Motor neuron (in vitro differentiated cells): ENCODE results near the gene HOXA7. TPM values are rescaled to one million over a fixed set of nuclear protein-coding genes. Genes with fewer than 3 reads are reported as not detected.

Experiments used
- ATAC-seq, 8 experiments: fragments of 200-7000 bp; cut with Tn5 transposase; replicated peaks in 6 of 8; 2 replicates each; pipeline ENCODE4 v1.8.0; 2021; ENCODE audit warnings: mild to moderate bottlenecking in 8 of 8, moderate library complexity in 8 of 8
- H3K27ac ChIP-seq, 2 donors: fragments of 250-450 bp; sonication (Bioruptor Pico); 2 replicates each; pipeline ENCODE4 v1.9.0; 2021; ENCODE audit warnings: antibody characterized with exemption in 2 of 2, mild to moderate bottlenecking in 2 of 2, moderate library complexity in 1 of 2
- H3K4me1 ChIP-seq, 2 donors: fragments of 250-450 bp; sonication (Bioruptor Pico); replicated peaks in 1 of 2; 2 replicates each; pipeline ENCODE4 v1.6.1; 2021; ENCODE audit warnings: antibody characterized with exemption in 2 of 2, mild to moderate bottlenecking in 2 of 2, moderate library complexity in 1 of 2
- H3K4me3 ChIP-seq, 5 donors: fragments of 250-450 bp; sonication (Bioruptor Pico); 2 replicates each; pipeline ENCODE4 v1.9.0; 2021; ENCODE audit warnings: antibody characterized with exemption in 5 of 5, mild to moderate bottlenecking in 5 of 5, moderate library complexity in 4 of 5
- WGBS, 10 experiments: fragments of 450-650 bp; shearing (Covaris generic); methylation state at CpG; one replicate each; pipeline ENCODE4 v1.0.0; 2022; 5-methylcytosine and 5-hydroxymethylcytosine counted together
- in situ Hi-C, 9 experiments: fragments of 400-800 bp; cut with MboI; loops; one replicate each; pipeline ENCODE4 v1.15.0; 2021; ENCODE audit warnings: low sequenced_read_pairs in 9 of 9, low pct_unique_long_range_greater_than_20kb in 2 of 9; ENCODE audit not compliant: unreplicated experiment in 9 of 9
- total RNA-seq, 8 experiments: library from RNA; unstranded; fragments of 300-600 nt; gene quantifications; 2 replicates each; pipeline versions ENCODE4 v1.2.3 to v1.2.4, GENCODE V29; 2022

Gene HOXA7
- total RNA-seq, 8 experiments from 2014 or later: 4.2 to 20.0 (median 12.2) TPM

DNA sequence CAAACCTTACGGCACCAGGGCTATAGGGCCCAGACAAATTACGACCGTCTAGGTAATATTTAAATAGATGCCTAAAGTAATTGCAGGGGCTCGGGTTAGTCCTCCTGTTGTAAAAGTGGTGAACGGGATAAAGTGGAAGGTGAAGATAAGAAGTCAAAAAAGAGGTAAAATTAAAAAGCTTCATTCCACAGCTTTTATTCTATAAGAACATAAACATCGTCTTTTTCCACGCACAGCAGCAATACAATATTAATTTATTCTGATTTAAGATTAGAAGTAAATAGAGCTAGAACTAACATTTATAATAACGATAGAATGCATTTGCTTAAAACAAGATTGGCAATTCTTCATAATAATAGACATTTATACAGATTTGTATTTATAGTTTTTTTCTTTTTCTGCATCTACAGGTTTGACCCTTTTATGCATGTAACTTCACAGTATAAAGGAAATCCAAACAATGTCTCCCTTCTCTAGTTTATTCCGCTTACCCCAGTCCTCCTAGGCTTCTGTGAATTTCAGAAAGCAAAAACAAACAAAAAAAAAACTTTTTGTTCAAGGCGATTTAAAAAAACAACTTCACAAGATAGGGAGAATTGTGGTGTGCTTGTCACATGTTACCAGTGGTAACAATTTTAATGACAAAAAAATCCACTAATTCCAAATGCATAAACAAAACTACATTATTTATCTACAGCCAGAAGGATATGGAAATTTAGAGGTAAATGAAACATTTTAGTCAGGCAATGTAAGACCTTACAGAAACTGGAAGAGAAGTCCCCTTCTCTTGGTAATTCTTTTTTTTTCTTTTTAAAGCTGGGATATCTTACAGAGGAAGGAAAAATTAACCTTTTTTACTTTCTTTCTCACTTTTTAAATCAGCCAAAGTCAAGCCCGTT lies 14.2 kb upstream of the HOXA7 start:
- no peak overlapping the region for H3K27ac ChIP-seq
- H3K4me3 ChIP-seq: no peak overlapping the region
- in situ Hi-C loops: loop anchor here in 6 of 9 experiments (10.0 to 25.0 kb wide), 4 partner anchors 783 to 1308 kb away; no protein-coding TSS in a partner anchor
- ATAC-seq: no peak
- peaks cover 3 to 11% of the 10 kb centered on the region in 2 donors for H3K4me1 ChIP-seq
- 0 to 64% (median 14%) methylated on average over 5 to 11 of the region's 11 CpGs for WGBS, 10 experiments

DNA sequence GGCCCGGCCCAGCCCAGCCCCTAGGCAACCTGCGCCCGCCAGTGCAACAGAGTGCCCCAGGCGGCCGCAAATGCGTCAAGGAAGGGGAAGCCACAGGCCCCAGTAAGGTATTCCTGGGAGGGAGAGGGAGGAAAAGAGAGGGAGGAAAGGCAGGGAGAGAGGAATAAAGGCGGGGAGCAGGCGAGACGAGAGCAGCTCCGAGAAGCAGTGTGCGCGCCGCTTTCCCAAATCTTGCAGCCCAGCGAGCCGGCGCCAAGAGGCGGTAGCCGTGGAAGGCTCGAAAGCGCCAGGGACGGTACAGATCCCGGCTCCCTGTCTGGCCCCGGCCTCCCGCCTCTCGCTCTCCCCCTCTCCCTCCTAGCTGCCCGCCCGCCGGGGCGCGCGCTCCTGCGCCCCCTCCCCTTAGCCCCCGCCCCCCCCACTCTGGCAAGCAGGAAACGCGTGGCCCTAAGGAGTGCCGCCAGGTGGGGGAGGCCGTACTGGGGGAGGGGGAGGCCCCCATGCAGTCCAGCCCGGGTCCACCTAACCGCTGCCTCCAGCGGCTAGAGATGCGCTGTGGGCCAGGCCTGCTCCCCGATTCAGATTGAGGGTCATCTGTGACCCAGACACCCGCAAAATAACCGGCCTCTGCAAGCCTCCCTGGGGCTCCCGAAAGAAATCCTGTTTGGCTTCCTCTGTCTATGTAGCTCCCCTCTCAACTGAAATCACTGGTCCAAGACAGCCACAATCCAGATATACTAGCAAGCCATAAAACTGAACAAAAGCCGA lies 13.4 kb upstream of the HOXA7 start:
- in situ Hi-C loops: loop anchor here in 6 of 9 experiments (10.0 to 25.0 kb wide), 4 partner anchors 783 to 1308 kb away; no protein-coding TSS in a partner anchor
- ATAC-seq: peak in 6 of 8 experiments; percentile 0 to 43 (median 24)
- 0 to 40% (median 11%) methylated on average over 1 to 5 of the region's 46 CpGs; no CpG with 5 or more reads in 2 of the 10 experiments for whole genome bisulfite sequencing, 10 experiments
- Histone ChIP-seq H3K27ac (no peak overlapping the region), H3K4me3 (no peak overlapping the region), H3K4me1 (peaks cover 6 to 11% of the 10 kb centered on the region in 2 donors)

DNA sequence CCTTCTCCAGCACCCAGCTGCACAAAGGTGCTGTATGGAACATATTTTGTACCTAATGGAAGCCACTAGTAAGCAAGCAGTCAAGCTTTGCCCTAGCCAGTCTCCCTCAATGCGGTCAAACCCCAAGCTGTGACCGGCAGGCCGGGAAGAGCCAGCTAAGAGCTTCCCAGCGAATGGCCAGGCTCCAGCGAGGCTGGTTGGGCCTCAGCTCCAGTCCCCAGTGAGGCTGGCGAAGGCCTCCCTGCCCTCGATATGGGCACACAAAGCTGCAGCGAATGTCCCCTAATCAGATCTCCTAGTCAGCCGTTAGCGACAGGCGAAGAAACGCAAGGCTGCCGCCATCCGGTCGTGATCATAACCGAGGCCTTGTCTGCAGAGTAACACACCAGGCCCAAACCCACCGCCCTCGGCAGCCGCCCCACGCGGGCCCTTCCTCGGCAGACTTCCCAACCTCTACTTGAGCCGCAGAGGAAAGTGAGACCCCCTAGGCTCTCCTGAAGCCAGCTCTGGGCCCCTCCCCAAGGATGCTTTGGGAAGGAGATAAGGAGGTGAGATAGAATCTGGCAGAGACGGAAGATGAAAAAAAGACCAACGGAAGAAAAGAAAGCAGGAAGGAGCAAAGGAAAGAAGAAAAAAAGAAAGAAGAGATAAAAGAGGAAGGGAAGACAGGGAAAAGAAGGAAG lies 11.9 kb upstream of the HOXA7 start:
- in situ Hi-C loops: loop anchor here in 5 of 9 experiments (25.0 kb wide), 3 partner anchors 781 to 1306 kb away; no protein-coding TSS in a partner anchor
- Histone ChIP-seq H3K27ac (no peak overlapping the region), H3K4me3 (no peak overlapping the region), H3K4me1 (peaks cover 6 to 11% of the 10 kb centered on the region in 2 donors)
- ATAC-seq: peak in 6 of 8 experiments; percentile 1 to 34 (median 16)
- WGBS, 10 experiments: 3 to 46% (median 10%) methylated on average over 1 to 20 of the region's 25 CpGs

DNA sequence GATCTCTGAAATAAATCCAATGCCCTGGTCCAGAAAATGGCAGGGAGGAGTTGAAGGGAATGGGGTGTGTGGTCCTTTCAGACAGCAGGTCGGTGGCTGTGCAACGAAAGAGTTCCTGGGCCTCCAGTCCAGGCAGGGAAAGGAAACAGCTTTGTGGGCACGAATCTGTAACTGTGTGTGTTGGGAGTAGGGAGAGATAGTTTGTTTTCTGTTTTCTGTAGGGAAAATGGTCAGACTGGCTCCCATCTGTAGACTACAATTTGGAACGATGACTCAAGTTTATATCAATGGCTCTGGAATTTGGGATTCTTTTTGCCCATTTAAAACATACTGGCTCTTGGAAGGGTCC lies 11.4 kb upstream of the HOXA7 start:
- H3K4me1 ChIP-seq: peaks cover 6 to 11% of the 10 kb centered on the region in 2 donors
- ATAC-seq: no peak
- WGBS, 10 experiments: 4 to 41% (median 19%) methylated on average over 1 to 4 of the region's 4 CpGs; no CpG with 5 or more reads in 4 of the 10 experiments
- no peak overlapping the region for H3K4me3 ChIP-seq
- H3K27ac ChIP-seq: no peak overlapping the region
- in situ Hi-C loops: loop anchor here in 5 of 9 experiments (25.0 kb wide), 3 partner anchors 781 to 1306 kb away; no protein-coding TSS in a partner anchor

DNA sequence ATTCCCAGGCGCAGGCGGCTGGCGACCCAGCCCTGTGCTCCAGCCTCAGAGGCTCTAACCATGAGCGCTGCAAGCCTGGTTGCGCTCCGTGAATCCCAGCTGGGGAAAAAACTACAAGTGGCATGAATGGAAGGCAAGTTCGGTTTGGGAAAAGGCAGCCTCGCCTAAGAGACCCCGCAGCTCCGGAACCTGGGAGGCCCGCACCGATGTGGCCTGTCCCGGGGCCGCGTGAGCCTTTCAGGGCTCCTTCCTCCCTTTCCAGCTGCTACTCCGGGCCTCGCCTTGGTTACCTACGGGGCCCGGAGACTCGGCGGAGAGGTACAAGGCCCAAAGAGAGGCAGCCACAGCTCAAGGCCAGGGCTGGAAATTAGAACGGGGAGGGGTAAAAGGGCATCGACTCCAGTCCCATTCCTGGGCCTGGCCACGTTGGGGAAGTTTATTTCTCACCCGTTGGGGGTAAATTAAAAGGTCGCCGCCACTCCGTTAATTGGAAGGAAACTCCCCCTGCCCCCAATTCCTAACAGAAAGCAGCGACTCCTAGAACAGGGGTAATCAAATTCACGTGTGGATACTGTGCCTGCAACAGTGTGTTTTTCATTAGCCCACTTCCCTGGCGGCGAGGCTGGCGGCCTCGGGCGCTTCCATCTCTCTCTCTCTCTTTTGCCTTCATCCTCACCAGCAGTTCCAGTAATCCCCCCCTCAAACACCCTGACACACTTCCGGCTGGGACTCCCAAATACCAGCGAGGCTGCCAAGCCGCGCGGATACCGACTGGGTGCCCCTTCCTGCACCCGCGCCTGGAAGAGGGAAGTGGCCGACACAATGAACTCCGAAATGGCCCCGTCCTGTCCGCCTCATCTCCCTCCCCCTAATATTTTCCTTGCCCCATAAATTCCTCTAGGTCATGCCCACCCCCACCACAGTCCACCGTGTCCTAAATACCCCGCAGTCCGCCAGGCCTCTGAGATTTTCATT lies 10.3 kb upstream of the HOXA7 start:
- peaks cover 6 to 11% of the 10 kb centered on the region in 2 donors for H3K4me1 ChIP-seq
- ATAC-seq: peak in 2 of 8 experiments; percentile 0 to 1
- no peak overlapping the region for H3K4me3 ChIP-seq
- no peak overlapping the region for H3K27ac ChIP-seq
- in situ Hi-C loops: loop anchor here in 5 of 9 experiments (25.0 kb wide), 3 partner anchors 780 to 1305 kb away; no protein-coding TSS in a partner anchor
- 0 to 72% (median 12%) methylated on average over 2 to 15 of the region's 50 CpGs; no CpG with 5 or more reads in 2 of the 10 experiments for WGBS, 10 experiments

DNA sequence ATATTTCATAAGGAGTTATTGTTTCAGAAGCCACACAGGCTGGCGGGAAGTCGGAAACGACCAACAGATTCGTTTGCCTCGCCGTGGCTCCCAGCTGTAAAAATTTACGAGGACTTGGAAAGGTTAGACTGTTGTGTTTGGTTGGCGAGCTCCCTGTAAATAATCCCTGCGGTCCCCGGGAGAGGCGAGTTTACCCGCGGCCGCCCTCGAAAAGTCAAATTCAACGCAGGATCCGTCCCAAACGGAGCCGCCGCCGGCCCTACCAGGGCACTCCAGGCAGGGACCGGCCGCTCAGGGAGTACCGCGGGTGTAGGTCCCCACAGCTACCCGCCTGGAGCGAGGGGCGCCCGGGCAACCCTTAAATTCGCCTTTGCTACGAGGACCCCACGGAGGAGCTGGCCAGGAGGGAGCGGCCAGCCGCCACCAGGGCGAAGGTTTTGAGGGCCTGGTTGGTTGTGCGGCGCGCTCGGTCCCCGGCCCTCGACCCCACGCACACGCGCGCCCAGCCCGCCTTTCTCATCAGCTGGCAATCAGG lies 9.6 kb upstream of the HOXA7 start:
- peak in 2 of 8 experiments; percentile 0 for ATAC-seq
- Histone ChIP-seq H3K4me3 (peak overlapping the region in 3 of 5 donors; percentile 31 to 35 (median 32)), H3K4me1 (peaks cover 6 to 15% of the 10 kb centered on the region in 2 donors), H3K27ac (no peak overlapping the region)
- WGBS, 10 experiments: 0 to 26% (median 15%) methylated on average over 1 to 12 of the region's 46 CpGs; no CpG with 5 or more reads in 5 of the 10 experiments
- in situ Hi-C loops: loop anchor here in 5 of 9 experiments (25.0 kb wide), 3 partner anchors 779 to 1304 kb away; no protein-coding TSS in a partner anchor

DNA sequence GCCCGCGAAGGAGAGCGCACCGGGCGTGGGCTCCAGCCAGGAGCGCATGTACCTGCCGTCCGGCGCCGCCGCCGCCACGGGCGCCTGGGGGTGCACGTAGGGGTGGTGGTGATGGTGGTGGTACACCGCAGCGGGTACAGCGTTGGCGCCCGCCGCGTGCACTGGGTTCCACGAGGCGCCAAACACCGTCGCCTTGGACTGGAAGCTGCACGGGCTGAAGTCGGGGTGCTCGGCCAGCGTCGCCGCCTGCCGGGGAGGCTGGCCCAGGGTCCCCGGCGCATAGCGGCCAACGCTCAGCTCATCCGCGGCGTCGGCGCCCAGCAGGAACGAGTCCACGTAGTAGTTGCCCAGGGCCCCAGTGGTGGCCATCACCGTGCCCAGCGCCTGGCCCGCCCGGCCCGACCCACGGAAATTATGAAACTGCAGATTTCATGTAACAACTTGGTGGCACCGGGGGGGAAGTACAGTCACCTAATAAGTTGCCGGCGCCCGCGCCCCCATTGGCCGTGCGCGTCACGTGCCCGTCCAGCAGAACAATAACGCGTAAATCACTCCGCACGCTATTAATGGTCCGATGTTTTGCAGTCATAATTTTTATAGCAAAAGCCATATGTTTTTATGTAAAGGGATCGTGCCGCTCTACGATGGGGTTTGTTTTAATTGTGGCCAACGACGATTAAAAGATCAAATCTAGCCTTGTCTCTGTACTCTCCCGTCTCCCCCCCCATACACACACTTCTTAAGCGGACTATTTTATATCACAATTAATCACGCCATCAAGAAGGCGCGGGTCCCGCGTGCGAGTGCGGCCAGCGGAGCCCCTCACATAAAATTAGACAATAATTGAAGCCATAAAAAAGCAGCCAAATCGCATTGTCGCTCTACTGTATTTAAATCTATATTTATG lies 8.9 kb upstream of the HOXA7 start, which contains the start of gene HOXA9:
TSS of gene HOXA9 (minus strand) at position 449 of the 907 bp plus-strand sequence. CDS start at position 369, 80 bp downstream.
- H3K27ac ChIP-seq: no peak within 1 kb of the TSS
- WGBS, 10 experiments: 0 to 65% (median 7%) methylated on average over 4 to 24 of the region's 82 CpGs; no CpG with 5 or more reads in 1 of the 10 experiments
- in situ Hi-C loops: loop anchor here in 5 of 9 experiments (25.0 kb wide), 3 partner anchors 778 to 1303 kb away; no protein-coding TSS in a partner anchor
- ATAC-seq: peak in 4 of 8 experiments; percentile 1 to 20 (median 14)
- H3K4me3 ChIP-seq: peak within 1 kb of the TSS; percentile 23 to 35 (median 31)
- peaks cover 7 to 18% of the 10 kb centered on the region in 2 donors for H3K4me1 ChIP-seq

DNA sequence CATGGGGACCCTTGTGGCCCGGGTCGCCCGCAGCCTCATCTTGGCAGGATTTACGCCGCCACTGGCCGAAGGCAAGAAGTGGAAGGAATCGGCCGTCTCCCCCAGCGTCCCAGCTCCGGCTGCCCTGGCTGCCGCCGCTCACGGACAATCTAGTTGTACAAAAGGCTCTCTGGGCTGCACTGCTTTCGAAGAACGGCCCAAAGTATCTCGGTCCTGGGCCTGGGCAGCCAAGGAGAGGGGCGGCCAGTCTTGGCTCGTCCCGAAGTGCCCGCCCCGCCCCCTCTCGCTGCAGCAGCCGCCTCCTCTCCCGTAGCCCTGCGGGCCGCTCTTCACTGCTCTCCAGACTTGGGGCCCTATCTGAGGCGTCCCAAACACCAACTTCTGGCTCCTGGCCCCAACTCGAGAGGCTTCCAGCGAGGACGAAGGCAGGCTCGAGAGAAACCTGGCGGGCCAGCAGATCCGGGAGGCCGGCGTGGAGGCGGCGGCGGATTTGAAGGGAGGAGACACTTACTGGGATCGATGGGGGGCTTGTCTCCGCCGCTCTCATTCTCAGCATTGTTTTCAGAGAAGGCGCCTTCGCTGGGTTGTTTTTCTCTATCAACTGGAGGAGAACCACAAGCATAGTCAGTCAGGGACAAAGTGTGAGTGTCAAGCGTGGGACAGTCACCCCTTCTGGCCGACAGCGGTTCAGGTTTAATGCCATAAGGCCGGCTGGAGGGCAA lies 8.1 kb upstream of the HOXA7 start:
- Histone ChIP-seq H3K4me1 (peaks cover 10 to 13% of the 10 kb centered on the region in 2 donors), H3K4me3 (peak overlapping the region in 4 of 5 donors; percentile 14 to 35 (median 28)), H3K27ac (no peak overlapping the region)
- in situ Hi-C loops: loop anchor here in 5 of 9 experiments (25.0 kb wide), 3 partner anchors 777 to 1302 kb away; no protein-coding TSS in a partner anchor
- peak in 7 of 8 experiments; percentile 3 to 26 (median 9) for ATAC-seq
- 0 to 19% (median 3%) methylated on average over 1 to 19 of the region's 47 CpGs; no CpG with 5 or more reads in 4 of the 10 experiments for WGBS, 10 experiments

DNA sequence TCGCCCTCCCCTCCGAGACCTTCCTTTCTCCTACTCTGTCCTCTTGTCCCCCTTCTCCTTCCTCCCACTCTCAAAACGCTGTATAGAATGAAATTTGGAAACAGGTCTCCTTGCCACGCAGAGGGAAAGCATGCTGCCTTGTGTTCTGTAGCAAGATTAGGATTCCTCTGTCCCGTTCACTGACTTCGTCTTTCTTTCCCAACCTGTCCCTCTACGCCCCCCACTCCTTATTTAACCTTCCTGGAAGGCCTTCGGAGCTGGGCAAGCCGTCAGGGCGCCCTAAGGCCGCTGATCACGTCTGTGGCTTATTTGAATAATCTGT lies 7.5 kb upstream of the HOXA7 start:
- in situ Hi-C loops: loop anchor here in 5 of 9 experiments (25.0 kb wide), 3 partner anchors 777 to 1302 kb away; no protein-coding TSS in a partner anchor
- no peak for ATAC-seq
- WGBS, 10 experiments: 0 to 58% (median 12%) methylated on average over 1 to 5 of the region's 12 CpGs; no CpG with 5 or more reads in 5 of the 10 experiments
- no peak overlapping the region for H3K27ac ChIP-seq
- H3K4me1 ChIP-seq: peaks cover 10 to 12% of the 10 kb centered on the region in 2 donors
- peak overlapping the region in 3 of 5 donors; percentile 23 to 32 (median 27) for H3K4me3 ChIP-seq
